Measurements from ENCODE around the gene MYO5A. TPM values are rescaled to one million over a fixed set of nuclear protein-coding genes. Genes with fewer than 3 reads are reported as not detected.

MYO5A gene
- total and polyA plus RNA-seq, 2 donors (not counting 3 experiments of a cell fraction or from before 2014, with no cell fraction given), result 31.9 to 91.9 TPM

GRCh38 chr15:52352086-52352485 is 176.6 kb downstream of the MYO5A start:
- no peaks in the 10 kb centered on the region for H3K27me3 ChIP-seq (ENCODE audit: control insufficient read depth in 2 of 2, insufficient read depth in 2 of 2, low read length in 2 of 2)
- FAIRE-seq (no peak), DNase-seq (ENCODE audit: low read depth, low spot score) (no peak)
- H4K20me1 ChIP-seq (replicated peaks; ENCODE audit: control insufficient read depth, extremely low read depth, insufficient read depth, low read length), result no peaks in the 10 kb centered on the region
- no peak overlapping the region for H3K4me2 ChIP-seq (ENCODE audit: insufficient read depth, low read length)
- H2AFZ ChIP-seq (ENCODE audit: low read depth, low read length), result no peak overlapping the region
- H3K9me1 ChIP-seq (replicated peaks; ENCODE audit: control insufficient read depth, extremely low read depth, insufficient read depth, low read length), result no peaks in the 10 kb centered on the region
- dilution Hi-C loops (cut with MboI; ENCODE audit: extremely low pct_ligation_motif_present, low sequenced_read_pairs) (no loop called here), intact Hi-C loops (cut with micrococcal nuclease) (no loop called here)
- no peaks in the 10 kb centered on the region for H3K79me2 ChIP-seq (ENCODE audit: control insufficient read depth, insufficient read depth, low read length)
- H3K4me3 ChIP-seq (replicated peaks in 1 of 3; ENCODE audit: insufficient read depth in 1 of 3, low read depth in 1 of 3, low read length in 3 of 3), result no peak overlapping the region
- no peak overlapping the region for H3K27ac ChIP-seq (ENCODE audit: insufficient read depth, low read depth, low read length)
- H3K9ac ChIP-seq (replicated peaks; ENCODE audit: extremely low read depth, insufficient read depth, low read length), result no peak overlapping the region
- no peaks in the 10 kb centered on the region for H3K4me1 ChIP-seq (ENCODE audit: control insufficient read depth, extremely low read depth, insufficient read depth, low read length)
- ChIA-PET CTCF (no interaction called here), POLR2A (no interaction called here)
- H3K36me3 ChIP-seq (ENCODE audit: control insufficient read depth in 2 of 2, extremely low read depth in 1 of 2, insufficient read depth in 2 of 2, low read length in 2 of 2), result peaks cover 21 to 23% of the 10 kb centered on the region in 2 experiments
- TF ChIP-seq MAX (IDR thresholded peaks at IDR 0.05; ENCODE audit: insufficient read depth, insufficient read length), result no peak
- TF ChIP-seq FOS (IDR thresholded peaks at IDR 0.05; ENCODE audit: borderline replicate concordance, insufficient read depth, low read length), result no peak
- no peak for TF ChIP-seq POLR2AphosphoS5 (IDR thresholded peaks at IDR 0.05; ENCODE audit: insufficient read depth, low read depth, low read length)
- no peak for TF ChIP-seq POLR2A (IDR thresholded peaks at IDR 0.05; ENCODE audit: low read depth, low read length)
- no peak for TF ChIP-seq CTCF (IDR thresholded peaks at IDR 0.05; ENCODE audit: extremely low read depth in 1 of 2, insufficient read depth in 1 of 2, low read depth in 1 of 2, low read length in 2 of 2)
- no peak for TF ChIP-seq JUN (IDR thresholded peaks at IDR 0.05; ENCODE audit: borderline replicate concordance, insufficient read depth, insufficient read length, low read depth)
- TF ChIP-seq EZH2 (IDR thresholded peaks at IDR 0.05; ENCODE audit: borderline replicate concordance, low read depth, low read length, severe bottlenecking), result no peak
- BruUV-seq (replicated peaks), result no TSS peak
- H3K9me3 ChIP-seq (replicated peaks; ENCODE audit: control insufficient read depth, insufficient read depth, low read length), result no peaks in the 10 kb centered on the region

All from endothelial cell of umbilical vein (primary cell).